BJ (cell line): ENCODE measurements around the gene ENOX1. TPM values are rescaled to one million over a fixed set of nuclear protein-coding genes. Genes with fewer than 3 reads are reported as not detected.

Experiments
- CTCF ChIA-PET: fragments of 350-600 bp; formaldehyde crosslinking; extraction: SDS; loops from one replicate; lab custom pipeline; 2021; ENCODE audit warnings: antibody characterized with exemption, inconsistent platforms; lab: Yijun Ruan, JAX
- POLR2A ChIA-PET: fragments of 300-600 bp; sonication (Branson Sonifier 250); formaldehyde crosslinking; extraction: SDS; loops from one replicate; lab custom pipeline; 2021; ENCODE audit warnings: antibody characterized with exemption; lab: Charles Lee
- DNase-seq: peaks from one replicate; pipeline ENCODE4 v3.0.0-alpha.2; 2011; ENCODE audit warnings: low read depth
- H3K27me3 ChIP-seq: 2 replicates; pipeline ENCODE4 v1.6.0; 2011; ENCODE audit warnings: low read length; ENCODE audit not compliant: control insufficient read depth, insufficient read depth
- H3K36me3 ChIP-seq: 2 replicates; pipeline ENCODE4 v1.5.1; 2011; ENCODE audit warnings: low read length; ENCODE audit not compliant: control insufficient read depth, insufficient read depth
- H3K4me3 ChIP-seq: 2 replicates; pipeline ENCODE4 v1.5.1; 2011; ENCODE audit warnings: low read depth, mild to moderate bottlenecking, control low read depth, low read length
- CTCF ChIP-seq: IDR thresholded peaks from 2 replicates; pipeline ENCODE4 v1.5.1; 2011; ENCODE audit warnings: low read depth, mild to moderate bottlenecking, control low read depth, inconsistent platforms, low read length, moderate library complexity; ENCODE audit not compliant: insufficient read depth
- polyA plus RNA-seq: library from polyadenylated mRNA; depleted of rRNA; stranded (reverse); fragments of >200 nt; gene quantifications from 2 replicates; pipeline ENCODE4 v1.2.3, GENCODE V29; 2011

Gene ENOX1
- polyA plus RNA-seq, 1 experiment: 2.1 TPM

- Histone ChIP-seq H3K4me3 (no peak overlapping the region), H3K27me3 (no peaks in the 10 kb centered on the region), H3K36me3 (no peaks in the 10 kb centered on the region)
- TF ChIP-seq CTCF: no peak
- ChIA-PET CTCF (no interaction called here), POLR2A (interaction anchor here (0.5 kb wide), 1 partner anchor 196 kb away, joined by 6 read pairs; no protein-coding TSS in a partner anchor)
- no peak for DNase-seq
Measured at GRCh38 chr13:43558939-43559338, 227.8 kb downstream of the ENOX1 start.

GRCh38 chr13:43558326-43558725, 228.4 kb downstream of the ENOX1 start:
- Histone ChIP-seq H3K27me3 (no peaks in the 10 kb centered on the region), H3K36me3 (no peaks in the 10 kb centered on the region), H3K4me3 (no peak overlapping the region)
- no peak for TF ChIP-seq CTCF
- ChIA-PET CTCF (no interaction called here), POLR2A (no interaction called here)
- DNase-seq: no peak

- H3K36me3 ChIP-seq: no peaks in the 10 kb centered on the region
- CTCF ChIA-PET: interaction anchor here (1.3 kb wide), 1 partner anchor 14 kb away, joined by 5 read pairs; no protein-coding TSS in a partner anchor
Measured at GRCh38 chr13:43555667-43556066, 231.1 kb downstream of the ENOX1 start.

GRCh38 chr13:43551897-43552456, 234.8 kb downstream of the ENOX1 start:
- no peak for DNase-seq
- ChIA-PET POLR2A (no interaction called here), CTCF (interaction anchor here (0.6 kb wide), 1 partner anchor 171 kb away, joined by 3 read pairs; no protein-coding TSS in a partner anchor)
- Histone ChIP-seq H3K4me3 (no peak overlapping the region), H3K27me3 (no peaks in the 10 kb centered on the region), H3K36me3 (no peaks in the 10 kb centered on the region)
- no peak for TF ChIP-seq CTCF

More at GRCh38 chr13:43555667-43556066, 231.1 kb downstream of the ENOX1 start:
- Histone ChIP-seq H3K27me3 (no peaks in the 10 kb centered on the region), H3K4me3 (no peak overlapping the region)
- TF ChIP-seq CTCF: no peak
- no peak for DNase-seq
- POLR2A ChIA-PET: no interaction called here

GRCh38 chr13:43546816-43547215, 240.0 kb downstream of the ENOX1 start:
- CTCF ChIA-PET: no interaction called here
- Histone ChIP-seq H3K4me3 (no peak overlapping the region), H3K27me3 (no peaks in the 10 kb centered on the region), H3K36me3 (no peaks in the 10 kb centered on the region)
- no peak for TF ChIP-seq CTCF
- POLR2A ChIA-PET: no interaction called here
- no peak for DNase-seq
